KMS-11 (cell line): ENCODE measurements around the gene PDE11A.

ENCODE experiments used
- H2AFZ ChIP-seq: fragments of 200-600 bp; sonication (generic); 2 replicates; pipeline ENCODE4 v1.6.1; 2016; ENCODE audit warnings: antibody characterized with exemption, mixed run types, low read depth
- H3K27ac ChIP-seq: fragments of 200-600 bp; sonication (generic); 2 replicates; pipeline ENCODE4 v1.6.1; 2016; ENCODE audit warnings: mild to moderate bottlenecking, mixed run types
- H3K27me3 ChIP-seq: fragments of 200-600 bp; sonication (generic); 2 replicates; pipeline ENCODE4 v1.6.1; 2017; ENCODE audit warnings: mild to moderate bottlenecking, low read depth, mixed run types, moderate library complexity; ENCODE audit not compliant: insufficient read depth
- H3K36me3 ChIP-seq: fragments of 200-600 bp; sonication (generic); 2 replicates; pipeline ENCODE4 v1.6.1; 2017; ENCODE audit warnings: mild to moderate bottlenecking, mixed run types; ENCODE audit not compliant: insufficient read depth
- H3K4me1 ChIP-seq: fragments of 200-600 bp; sonication (generic); 2 replicates; pipeline ENCODE4 v1.6.1; 2016; ENCODE audit warnings: mild to moderate bottlenecking, low read depth, mixed run types; ENCODE audit not compliant: poor library complexity, severe bottlenecking
- H3K4me2 ChIP-seq: fragments of 200-600 bp; sonication (generic); 2 replicates; pipeline ENCODE4 v1.7.0; 2016; ENCODE audit warnings: mild to moderate bottlenecking, mixed run types
- H3K4me3 ChIP-seq: fragments of 200-600 bp; sonication (generic); IDR thresholded peaks from 2 replicates; pipeline ENCODE4 v1.6.1; 2017; ENCODE audit warnings: low read depth, low read length, mixed read lengths; ENCODE audit not compliant: insufficient read depth
- H3K79me2 ChIP-seq: fragments of 200-600 bp; sonication (generic); 2 replicates; pipeline ENCODE4 v1.6.1; 2016; ENCODE audit warnings: low read depth, mixed run types; ENCODE audit not compliant: insufficient read depth
- H3K9ac ChIP-seq: fragments of 200-600 bp; sonication (generic); 2 replicates; pipeline ENCODE4 v1.6.1; 2016; ENCODE audit warnings: mild to moderate bottlenecking, mixed run types
- H4K20me1 ChIP-seq: fragments of 200-600 bp; sonication (generic); 2 replicates; pipeline ENCODE4 v1.6.1; 2016; ENCODE audit warnings: mild to moderate bottlenecking, mixed run types; ENCODE audit not compliant: insufficient read depth
- CTCF ChIP-seq: fragments of 200-600 bp; sonication (generic); conservative IDR thresholded peaks from 2 replicates; pipeline ENCODE4 v1.6.1; 2017; ENCODE audit warnings: low read depth, mild to moderate bottlenecking, antibody characterized with exemption, low read length, moderate library complexity, mixed read lengths

PDE11A gene

DNA sequence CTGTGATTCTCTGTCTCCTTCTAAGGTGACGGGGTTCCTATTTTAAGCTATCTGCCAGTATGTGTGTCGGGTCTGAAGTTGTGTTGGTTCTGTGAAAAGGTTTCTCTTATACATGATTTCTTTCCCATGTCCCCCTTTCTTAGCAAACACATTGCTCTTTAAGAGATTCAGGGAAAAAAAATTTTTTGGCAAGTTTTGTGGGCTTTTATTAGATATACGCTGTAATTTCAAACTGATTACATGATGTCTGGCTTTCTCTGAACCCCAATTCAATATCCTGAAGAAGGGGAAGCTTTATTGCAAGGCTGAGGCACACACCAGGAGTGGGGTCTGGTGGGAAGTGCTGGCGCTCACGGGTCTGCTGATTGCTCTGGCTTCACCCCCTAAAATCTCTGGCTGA, 469.4 kb downstream of the PDE11A start:
- Histone ChIP-seq H3K4me1 (no peaks in the 10 kb centered on the region), H3K4me2 (no peak overlapping the region), H3K36me3 (no peaks in the 10 kb centered on the region), H3K9ac (no peak overlapping the region), H3K79me2 (no peaks in the 10 kb centered on the region), H3K27me3 (no peaks in the 10 kb centered on the region), H2AFZ (no peak overlapping the region), H3K27ac (no peak overlapping the region), H4K20me1 (no peaks in the 10 kb centered on the region), H3K4me3 (no peak overlapping the region)
- TF ChIP-seq CTCF, result no peak

DNA sequence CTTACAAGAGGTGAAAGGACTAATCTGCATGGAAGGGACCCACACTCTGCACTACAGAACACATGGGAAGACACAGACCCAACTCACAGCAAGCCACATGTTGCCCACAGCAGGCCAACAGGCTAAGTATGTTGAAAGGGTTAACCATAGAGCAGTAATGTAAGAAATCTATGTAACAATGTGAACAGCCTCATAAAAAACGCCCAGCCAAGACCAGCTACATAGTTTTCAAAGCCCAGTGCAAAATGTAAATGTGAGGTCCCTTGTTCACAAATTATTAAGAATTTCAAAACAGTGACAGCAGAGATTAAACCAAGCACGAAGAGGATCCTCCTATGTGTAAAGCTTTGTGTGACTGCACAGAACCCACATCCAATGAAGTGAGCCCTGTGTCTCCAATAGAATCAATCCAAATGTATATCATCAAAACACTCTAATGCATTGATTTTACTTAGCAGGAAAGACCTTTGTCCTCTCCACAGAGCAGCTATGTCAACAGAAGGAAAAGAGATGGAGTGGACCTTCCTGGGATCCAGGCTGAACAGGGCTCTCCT, 469.9 kb downstream of the PDE11A start:
- no peaks in the 10 kb centered on the region for H3K4me1 ChIP-seq
- no peaks in the 10 kb centered on the region for H3K36me3 ChIP-seq
- no peak overlapping the region for H3K4me2 ChIP-seq
- H3K27me3 ChIP-seq, result no peaks in the 10 kb centered on the region
- H2AFZ ChIP-seq, result no peak overlapping the region
- H3K9ac ChIP-seq, result no peak overlapping the region
- no peak overlapping the region for H3K4me3 ChIP-seq
- H4K20me1 ChIP-seq, result no peaks in the 10 kb centered on the region
- no peak for TF ChIP-seq CTCF
- H3K27ac ChIP-seq, result no peak overlapping the region
- H3K79me2 ChIP-seq, result no peaks in the 10 kb centered on the region

DNA sequence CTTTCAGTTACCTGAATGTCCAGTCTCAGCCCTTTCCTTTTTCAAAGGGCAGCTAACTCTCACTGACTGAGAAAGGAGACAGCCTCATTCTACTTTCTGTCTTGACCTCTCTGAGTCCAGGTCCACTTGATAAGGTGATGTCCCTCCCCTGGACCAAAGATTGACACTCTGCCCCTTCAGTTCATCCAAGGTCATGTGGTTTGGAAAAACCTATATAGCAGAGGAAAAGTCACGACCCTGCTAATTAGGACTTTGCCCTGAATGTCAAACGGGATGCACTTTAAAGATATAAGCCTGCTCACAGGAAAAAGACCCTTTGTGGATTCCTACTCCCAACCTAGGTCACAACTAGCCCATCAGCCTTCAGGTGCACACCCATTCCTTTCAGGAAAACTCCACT, 471.7 kb downstream of the PDE11A start:
- TF ChIP-seq CTCF, result no peak
- no peak overlapping the region for H3K4me3 ChIP-seq
- H3K36me3 ChIP-seq, result no peaks in the 10 kb centered on the region
- H3K27me3 ChIP-seq, result no peaks in the 10 kb centered on the region
- H4K20me1 ChIP-seq, result no peaks in the 10 kb centered on the region
- H3K9ac ChIP-seq, result no peak overlapping the region
- no peaks in the 10 kb centered on the region for H3K4me1 ChIP-seq
- H2AFZ ChIP-seq, result no peak overlapping the region
- no peaks in the 10 kb centered on the region for H3K79me2 ChIP-seq
- no peak overlapping the region for H3K27ac ChIP-seq
- H3K4me2 ChIP-seq, result no peak overlapping the region

- H3K27ac ChIP-seq, result no peak overlapping the region
- H3K4me3 ChIP-seq, result no peak overlapping the region
- H3K4me1 ChIP-seq, result no peaks in the 10 kb centered on the region
- H2AFZ ChIP-seq, result no peak overlapping the region
- no peaks in the 10 kb centered on the region for H3K36me3 ChIP-seq
- H3K27me3 ChIP-seq, result no peaks in the 10 kb centered on the region
- H3K9ac ChIP-seq, result no peak overlapping the region
- no peak for TF ChIP-seq CTCF
- H4K20me1 ChIP-seq, result no peaks in the 10 kb centered on the region
- H3K4me2 ChIP-seq, result no peak overlapping the region
- no peaks in the 10 kb centered on the region for H3K79me2 ChIP-seq
Observed at GRCh38 chr2:177599956-177600355, 472.6 kb downstream of the PDE11A start.
